Lung microvascular endothelial cell (primary cell): ENCODE results near the gene HIC1. TPM values are rescaled to one million over a fixed set of nuclear protein-coding genes. Genes with fewer than 3 reads are reported as not detected.

Experiments used
- DNase-seq, 2 donors: peaks; one replicate each; pipeline versions ENCODE4 v3.0.0 to v3.0.0-alpha.2; 2010; ENCODE audit warnings: low read depth in 2 of 2
- total RNA-seq: library from RNA; depleted of rRNA; stranded (reverse); fragments of >200 nt; gene quantifications from 2 replicates; pipeline ENCODE4 v1.2.1, GENCODE V29; 2014

The HIC1 gene
- total RNA-seq, 1 donor from 2014 or later, result 50.4 TPM

DNA sequence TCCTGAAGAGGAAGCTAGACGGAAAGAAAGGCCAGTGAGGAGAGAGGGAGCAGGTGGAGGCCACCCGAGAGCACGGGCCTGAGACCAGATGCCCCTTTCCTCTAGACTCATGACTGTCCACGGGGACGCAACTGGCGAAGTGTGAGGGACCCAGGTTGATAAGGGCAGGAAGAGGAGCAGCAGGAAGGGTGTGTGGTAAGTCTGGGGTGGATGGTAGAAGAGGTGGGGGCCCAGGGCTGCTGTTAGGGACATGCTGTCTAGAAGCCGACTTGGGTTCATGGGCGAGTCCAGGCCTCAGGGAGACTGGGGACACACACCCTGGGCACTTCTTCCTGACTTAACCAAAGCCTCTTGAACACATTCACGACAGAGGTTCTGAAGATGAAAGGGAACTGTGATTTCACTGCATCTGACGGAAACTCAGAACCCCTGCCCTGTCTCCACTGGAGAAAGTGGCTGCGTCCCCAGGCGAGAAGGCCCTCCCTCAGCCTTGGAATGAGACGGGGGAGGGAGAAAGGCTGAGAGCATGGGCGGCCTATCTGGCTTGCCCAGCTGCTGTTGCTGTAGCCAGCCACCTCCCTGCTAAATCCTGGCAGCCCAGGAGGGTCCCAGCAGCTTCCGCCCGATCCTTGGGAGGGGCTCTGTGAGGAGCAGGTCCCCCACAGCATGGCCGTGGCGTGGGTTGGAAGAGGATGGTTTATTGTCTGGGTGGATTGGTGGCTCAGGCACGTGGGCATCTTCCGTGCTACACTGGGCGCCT is 6.0 kb downstream of the HIC1 start:
- peak; percentile 41 to 50 for DNase-seq

DNA sequence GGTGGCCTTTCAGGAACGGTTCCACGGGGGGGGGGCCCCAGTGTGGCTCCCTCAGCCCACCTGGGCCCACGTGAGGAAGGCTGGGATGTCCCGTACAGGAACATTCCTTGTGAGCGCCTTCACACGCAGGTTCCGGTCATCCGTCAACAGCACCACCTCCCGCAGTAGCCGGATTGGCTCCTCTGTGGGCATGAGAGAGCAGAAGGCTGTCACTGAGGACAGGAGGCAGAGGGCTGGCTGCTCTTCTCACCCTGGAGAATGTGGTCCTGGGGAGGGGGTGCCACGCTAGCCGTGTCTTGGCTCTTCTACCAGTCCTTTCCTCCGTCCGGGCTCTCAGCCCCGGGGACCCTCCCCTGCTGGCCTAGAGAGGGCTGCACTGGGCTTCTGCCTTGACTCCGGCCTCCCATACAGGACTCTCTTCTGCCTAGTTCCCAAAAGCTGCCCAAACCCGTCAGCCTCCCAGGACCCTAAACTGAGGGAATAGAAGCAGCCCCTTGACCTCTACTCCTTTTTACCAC is 6.6 kb downstream of the HIC1 start:
- DNase-seq, result peak in 1 of 2 donors; percentile 50

DNA sequence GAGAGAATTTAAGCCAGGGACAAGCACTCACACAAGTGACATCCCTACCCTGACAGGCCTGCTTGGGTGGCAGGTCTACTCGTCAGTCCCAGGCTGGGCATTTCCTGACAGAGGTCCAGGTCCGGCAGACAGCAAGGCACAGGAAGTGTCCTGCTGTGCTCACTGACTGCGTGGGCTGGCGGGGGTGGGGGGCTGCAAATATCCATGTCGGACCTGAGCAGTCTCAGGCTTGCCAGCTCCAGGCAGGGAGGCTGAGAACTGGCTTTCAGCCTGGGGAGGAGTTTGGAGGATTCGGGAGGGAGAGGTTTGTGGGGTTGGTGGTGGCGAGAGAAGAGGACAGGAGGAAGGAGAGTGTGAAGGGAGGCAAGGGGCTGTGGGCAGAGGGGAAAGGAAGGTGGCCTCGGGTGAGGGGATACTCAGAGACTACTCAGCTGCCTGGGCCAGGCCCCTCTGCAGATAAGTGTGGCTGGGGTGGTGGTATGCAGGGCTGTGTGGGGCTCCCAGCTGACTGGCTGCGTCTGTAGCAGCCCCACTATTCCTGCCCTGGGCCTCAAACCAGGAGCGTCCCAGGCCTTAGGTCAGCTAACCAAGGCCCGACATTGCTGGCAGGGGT is 7.8 kb downstream of the HIC1 start:
- peak; percentile 70 to 82 for DNase-seq

DNA sequence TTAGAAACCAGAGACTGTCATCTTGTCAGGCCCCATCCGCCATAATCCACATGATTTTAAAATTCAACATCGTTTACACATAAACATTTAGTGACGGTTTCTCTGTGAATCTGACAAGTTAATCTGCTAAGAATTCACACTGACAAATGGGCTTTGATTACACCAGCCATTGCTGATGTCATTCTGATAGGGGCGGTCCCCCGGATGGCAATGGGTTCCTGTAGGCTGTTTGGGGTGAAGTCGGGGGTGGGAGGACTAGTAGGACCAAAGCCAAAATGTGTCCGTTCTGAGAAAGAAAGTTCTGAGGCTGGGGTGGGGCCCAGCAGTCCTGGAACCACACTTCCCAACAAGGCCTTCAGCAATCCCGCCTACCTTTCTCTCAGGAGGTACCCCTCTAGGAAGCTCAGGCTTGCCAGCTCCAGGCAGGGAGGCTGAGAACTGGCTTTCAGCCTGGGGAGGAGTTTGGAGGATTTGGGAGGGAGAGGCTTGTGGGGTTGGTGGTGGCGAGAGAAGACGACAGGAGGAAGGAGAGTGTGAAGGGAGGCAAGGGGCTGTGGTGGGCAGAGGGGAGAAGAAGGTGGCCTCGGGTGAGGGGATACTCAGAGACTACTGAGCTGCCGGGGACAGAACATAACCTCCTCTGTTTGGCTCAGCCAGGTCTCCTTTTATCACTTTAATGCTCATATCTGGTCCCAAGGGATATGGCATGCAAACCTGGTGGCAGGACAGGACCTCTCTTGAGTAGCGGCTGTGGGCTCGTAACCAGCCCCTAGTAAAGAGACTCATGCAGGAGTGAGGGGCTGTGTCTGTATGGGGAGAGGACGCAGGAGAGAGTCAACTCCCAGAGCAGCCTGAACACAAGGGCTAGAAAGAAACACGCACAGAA is 8.6 kb downstream of the HIC1 start:
- DNase-seq, result peak; percentile 53 to 82

DNA sequence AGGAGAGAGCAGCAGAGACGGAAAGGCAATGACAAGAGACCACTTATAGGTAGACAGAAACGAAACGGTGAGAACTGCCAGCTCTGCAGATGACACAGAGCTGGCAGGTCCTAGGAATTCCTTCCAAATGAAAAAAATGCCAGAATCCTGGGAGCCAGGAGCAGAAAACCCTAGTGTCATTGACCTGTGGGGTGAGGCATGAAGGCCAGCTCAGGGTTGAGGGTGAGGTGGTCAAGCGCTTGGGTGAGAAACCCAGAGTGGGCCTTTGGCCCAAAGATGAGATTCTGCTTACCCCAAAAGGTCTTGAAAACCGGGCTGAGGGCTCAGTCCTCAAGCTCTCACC is 9.2 kb downstream of the HIC1 start:
- no peak for DNase-seq

DNA sequence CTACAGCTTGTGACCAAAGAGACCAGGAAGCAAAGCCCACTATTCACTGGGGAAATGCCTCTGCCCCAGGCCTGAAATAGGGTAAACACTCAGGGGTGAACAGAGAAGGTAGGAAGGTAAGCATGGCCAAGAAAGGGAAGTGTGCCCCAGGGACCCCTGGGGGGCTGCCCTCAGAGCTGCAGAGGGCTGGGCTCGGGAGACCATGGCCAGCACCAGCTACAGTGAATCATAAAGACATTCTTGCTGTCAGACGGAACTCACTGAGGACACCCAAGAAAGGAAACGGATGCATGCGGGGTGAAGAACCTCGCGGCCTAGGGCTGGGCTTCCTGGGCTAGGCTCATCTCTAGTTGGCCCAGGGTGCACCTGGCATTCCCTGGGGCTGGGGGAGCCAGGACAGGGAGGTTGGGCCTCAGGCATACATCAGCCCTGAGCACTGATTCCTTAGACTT is 9.6 kb downstream of the HIC1 start:
- peak; percentile 46 to 60 for DNase-seq

DNA sequence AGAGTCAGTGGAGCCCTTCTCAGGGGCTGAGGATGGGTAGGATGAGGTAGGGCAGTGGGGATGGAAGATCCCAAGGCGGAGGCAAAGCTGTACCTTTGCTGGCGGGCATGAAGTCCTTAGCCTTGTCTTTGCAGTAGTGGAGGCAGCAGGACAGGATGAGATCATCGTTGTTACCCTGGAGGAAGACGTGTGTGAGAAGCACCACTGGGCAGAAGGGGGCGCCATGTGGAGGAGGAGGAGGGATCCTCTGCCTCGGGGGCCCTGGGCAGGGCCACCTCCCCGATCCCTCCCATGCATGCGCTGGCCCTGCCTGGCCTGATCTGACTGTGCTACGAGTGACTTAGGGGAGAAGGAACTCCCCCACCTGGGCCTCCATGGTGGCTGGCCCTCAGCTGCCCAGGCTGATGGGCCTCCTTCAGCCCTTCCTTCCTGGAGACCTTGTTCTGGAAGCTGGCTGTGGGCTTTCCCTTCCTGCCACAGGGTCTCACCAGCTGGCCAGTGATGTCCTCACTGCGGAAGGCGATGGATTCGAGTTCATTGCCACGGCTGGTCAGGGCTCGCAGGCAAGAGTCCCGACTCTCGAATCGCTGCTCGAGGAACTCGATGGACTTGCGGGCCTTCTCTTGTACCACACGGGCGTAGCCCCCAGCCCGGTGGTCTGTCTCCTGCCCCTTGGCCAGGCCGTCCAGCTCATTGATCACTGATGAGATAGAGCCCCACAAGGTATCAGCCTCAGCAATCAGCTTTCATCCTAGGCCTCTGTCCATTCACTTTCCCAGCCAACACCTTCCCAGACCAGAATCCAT is 10.3 kb downstream of the HIC1 start:
- peak; percentile 82 to 93 for DNase-seq

DNA sequence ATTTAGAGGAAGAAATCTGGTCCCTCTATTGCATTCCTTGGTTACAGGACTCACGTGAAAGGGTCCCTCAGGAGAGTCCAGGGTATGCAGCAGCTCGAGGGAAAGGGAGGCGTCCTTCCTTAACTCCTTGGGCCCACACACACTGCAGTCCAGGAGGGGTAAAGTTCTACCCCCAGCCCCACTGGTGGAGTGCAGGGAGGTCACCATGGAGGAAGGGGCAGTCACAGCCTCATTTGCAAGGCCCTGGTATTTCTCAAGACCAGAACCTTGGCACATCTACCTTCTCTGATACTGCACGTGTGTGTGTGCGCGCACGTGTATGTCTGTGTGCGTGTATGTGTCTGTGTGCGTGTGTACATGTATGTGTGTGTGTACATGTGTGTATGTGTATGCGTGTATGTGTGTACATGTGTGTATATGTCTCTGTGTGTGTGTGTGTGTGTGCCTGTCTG is 11.1 kb downstream of the HIC1 start:
- DNase-seq, result peak in 1 of 2 donors; percentile 36

DNA sequence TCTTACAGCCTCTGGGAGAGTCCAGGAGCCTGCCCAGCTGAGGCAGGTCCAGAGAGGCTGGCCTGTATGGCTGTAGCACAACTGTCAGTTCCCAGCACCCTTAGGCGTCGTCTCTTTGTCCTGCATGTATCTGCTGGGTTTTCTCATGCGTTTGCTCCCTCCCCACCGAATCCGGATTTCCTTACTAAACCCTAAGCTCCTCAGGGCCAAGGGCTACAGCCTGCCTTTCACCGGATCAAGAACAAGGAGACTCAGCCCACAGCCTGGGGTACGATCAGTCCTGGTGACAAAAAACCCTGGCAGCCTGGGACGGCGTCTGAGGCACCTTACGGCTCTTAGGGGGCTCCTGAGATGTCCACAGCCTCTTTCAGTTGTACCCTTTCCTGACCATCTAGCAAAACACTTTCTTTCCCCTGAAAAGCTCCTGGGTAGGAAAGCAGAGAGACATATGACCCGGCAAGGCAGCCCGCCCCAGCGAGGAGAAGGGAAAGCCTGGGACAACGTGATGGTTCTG is 12.2 kb downstream of the HIC1 start:
- DNase-seq, result peak in 1 of 2 donors; percentile 57

DNA sequence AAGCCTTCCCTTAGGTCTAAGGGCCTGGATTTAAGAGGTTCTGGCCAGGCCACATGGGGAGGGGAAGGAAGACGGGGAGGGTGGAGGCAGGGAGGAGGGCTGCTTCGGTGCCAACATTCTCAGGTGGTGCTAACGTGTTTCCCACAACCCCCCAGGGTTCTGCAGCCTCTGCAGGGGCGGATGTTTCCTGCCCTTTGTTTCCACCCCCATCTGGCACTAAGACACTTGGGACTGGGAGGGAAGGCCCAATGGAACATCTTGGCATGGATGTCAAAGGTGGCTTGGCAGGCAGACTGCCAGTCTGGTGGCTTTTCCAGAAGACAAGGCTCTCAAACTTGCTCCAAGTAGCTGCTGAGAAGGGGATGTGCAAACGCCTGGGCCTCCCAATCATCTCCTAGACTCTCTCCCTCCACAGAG is 12.7 kb downstream of the HIC1 start:
- peak; percentile 64 to 75 for DNase-seq

DNA sequence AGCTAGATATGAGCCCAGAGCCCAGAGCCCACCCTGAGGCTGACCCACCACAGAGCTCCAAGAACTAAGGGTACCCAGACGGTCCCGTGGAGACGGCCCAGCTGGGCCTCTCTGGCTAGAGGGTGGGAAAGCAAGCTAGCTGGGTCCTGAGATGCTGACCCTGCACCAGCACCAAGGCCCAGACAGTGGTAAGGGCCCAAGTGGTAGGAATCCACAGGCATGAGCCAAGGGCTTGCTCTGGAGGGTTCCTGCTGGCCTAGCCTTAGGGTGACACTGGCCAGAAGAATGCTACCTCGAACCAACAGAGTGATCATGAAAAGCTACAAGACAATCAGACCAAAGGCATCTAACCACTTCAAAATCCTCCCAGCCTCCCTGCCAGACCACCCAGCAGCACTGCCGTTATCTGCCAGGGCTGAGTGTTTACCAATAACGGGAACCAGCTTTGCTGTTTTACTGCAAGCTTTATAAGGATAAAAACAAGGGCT is 13.2 kb downstream of the HIC1 start:
- no peak for DNase-seq

DNA sequence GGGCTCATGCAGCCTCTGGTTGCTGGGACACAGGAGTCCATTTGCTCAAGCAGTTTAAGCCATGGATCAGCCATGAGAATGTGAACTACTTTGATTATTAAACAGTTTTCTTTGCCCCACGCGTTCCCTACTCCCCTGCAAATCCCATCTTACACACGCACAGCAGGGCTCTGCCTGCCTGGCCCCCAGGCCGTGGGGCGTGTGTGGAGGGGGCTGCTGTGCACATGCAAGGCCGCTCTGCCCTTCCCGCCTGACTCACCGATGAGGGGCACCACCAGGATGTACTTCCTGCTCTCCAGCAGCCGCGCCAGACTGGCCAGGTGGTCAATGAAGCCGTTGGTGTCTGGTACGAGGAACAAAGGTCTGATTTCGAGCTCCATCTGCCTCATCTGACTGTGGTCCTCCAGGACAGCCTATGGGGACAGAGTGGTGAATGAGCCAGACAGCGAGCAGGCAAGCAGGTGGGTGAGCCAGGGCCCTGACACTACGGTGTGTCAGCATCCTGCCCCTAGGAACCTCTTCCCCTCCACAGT is 13.7 kb downstream of the HIC1 start:
- DNase-seq, result peak; percentile 81 to 85

DNA sequence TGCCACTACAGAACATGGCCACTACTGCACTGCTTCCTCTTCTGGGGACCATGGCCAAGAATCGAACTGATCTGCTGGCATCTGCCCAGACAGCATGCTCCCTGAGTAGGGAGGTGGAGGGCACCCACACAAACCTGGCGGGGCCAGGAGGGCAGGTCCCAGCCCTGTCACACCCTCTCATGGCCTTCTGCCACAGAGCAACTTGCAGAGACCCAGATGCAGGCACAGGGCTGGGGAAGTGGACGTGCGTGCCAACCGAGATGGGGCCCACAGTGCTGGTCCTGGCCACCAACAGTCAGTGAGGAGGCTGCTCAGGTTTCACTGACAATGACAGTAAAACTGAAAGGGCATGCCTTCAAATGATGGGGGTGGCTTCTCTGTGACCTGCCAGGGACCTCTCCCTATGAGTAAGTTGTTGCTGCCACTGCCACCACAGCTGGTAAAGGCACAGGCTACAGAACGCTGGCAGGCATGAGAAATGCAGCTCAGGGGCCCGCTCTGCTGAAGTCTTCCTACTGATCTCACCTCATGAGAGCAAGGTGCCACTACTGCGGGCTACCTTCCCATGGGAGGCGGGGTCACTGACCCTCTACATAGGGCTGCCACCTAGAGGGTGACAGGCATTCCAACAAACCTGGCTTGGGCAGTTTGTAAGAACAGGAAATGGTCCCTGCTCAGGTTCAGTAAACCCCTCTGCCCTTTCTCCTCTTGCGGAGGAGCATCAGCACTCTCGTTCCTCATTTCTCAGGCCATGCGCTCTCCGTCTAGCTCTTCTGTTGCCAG is 15.5 kb downstream of the HIC1 start:
- no peak for DNase-seq

DNA sequence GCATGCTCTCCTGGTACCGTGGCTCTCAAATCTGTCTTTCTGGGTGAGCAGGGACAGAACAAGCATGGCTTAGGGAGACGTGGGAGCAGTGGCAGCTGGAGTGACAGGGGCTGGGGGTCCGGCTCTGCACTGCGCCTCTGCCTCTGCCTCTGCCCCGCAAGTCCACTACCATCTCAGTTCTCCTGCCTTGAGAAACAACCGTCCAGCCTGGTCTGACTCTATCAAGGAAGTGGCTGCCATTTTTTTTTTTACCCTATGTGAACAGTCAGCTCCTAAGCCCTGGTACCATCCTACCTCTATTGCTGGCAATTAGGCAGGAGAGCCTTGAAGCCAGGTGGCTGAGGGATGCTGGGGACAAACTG is 16.1 kb downstream of the HIC1 start:
- no peak for DNase-seq

DNA sequence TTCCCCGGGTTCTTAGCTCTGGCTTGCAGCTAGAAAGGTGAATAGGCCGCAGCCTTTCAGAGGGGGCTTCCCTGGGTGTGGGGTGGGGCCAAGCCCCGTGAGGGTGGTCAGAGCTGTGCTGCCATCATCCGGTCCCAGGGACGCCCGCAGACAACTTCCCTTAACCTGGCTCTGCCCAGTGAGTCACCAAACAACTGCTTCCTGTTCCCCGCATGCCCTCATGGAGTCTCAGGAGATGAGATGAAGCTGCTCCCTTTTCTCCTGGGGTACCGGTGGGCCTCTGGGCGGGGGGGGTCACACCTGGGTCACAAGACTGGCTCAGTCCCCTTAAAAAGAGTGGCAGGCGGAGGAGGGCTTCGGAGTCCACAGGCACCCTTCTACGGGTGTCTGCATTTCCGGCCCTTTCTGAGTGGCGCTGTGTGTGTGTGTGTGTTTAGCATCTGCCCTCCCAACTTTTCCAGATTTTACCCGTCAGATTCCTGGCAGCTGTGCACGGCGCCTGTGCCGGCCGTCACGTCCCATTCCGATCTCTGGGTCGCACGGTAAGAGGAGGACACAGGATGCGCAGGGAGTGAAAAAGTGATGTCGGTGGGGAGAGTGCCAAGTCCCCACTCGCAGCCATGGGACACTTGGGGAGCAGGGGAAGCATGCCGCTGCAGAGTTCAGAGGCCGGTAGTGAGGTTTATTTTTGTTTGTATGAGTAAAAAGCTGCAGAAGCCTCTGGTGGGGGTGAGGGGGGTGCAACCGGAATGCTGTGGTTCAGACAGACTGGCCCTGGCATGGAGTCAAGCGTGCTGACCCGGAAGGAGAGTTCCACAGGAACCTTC is 16.8 kb downstream of the HIC1 start:
- DNase-seq, result peak; percentile 90 to 97

DNA sequence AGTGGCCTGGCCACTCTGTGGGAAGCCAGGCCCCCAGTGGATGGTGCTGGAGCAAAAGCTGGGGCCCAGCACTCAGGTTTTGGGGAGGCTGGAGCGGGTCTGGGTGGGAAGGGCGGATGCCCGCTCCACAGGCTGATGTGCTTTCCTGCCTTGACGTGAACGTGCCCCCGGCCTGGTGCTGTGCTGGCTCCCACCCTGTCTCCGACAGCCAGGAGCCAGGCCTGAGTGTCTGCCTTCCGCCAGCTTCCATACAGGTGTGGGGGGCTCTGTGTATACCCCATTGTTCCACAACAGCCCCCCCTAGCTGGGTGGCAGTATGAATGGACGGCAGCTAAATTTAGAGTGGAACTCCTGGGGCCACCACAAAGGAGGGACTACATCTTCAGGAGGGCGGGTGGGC is 20.0 kb downstream of the HIC1 start:
- no peak for DNase-seq

DNA sequence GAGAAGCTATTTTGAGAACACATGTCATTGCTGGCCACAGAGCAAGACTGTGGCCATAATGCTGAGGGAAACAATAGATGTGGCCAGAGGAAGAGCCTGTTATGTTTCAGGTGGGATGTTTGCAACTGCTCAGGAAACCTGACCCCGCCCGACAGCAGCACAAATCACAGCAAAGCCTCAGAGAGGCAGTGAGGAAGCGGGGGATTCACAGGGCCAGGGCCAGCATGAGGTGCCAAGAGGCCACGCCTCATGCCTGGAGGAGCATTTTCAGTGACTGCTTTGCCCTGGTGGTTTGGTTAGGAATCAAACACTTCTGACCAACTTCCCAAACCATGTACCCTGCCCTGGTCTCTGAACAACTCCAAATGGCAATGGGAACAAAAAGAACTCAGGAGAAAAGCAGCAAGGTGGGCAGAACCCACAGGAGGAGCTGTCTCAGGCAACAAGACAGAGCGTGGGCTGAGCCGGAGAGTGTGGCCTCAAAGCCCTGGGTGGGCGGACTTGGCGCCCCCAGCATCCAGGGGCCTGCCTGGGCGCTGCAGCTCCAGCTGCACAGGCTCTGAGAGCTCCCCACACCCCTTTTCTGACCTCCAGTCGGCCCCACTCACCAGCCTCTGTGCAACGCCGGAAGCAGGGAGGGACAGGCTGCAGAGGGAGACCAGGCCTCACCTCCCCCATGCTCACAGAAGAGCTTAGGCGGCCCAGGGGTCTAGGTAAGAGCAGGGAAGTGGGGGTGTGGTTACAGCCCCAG is 20.6 kb downstream of the HIC1 start:
- peak; percentile 55 to 76 for DNase-seq
